NT2/D1 (cell line): Measurements from ENCODE around the gene IL17RB.

Experiments used
- SUZ12 ChIP-seq: IDR thresholded peaks from 2 replicates; pipeline ENCODE4 v1.6.1; 2011; ENCODE audit not compliant: insufficient read length, insufficient read depth; ENCODE audit errors: extremely low read depth
- YY1 ChIP-seq: IDR thresholded peaks from 2 replicates; pipeline ENCODE4 v1.6.1; 2011; ENCODE audit not compliant: insufficient read length, insufficient read depth
- ZNF274 ChIP-seq: IDR thresholded peaks from 2 replicates; pipeline ENCODE4 v1.6.1; 2011; ENCODE audit warnings: mild to moderate bottlenecking, low read depth, low read length

GRCh38 chr3:53815067-53815466 lies 31.3 kb upstream of the IL17RB start:
- TF ChIP-seq YY1 (no peak), ZNF274 (no peak), SUZ12 (no peak)
